Breast epithelium (tissue), 4 donors: ENCODE results near the gene HAUS6. TPM values are rescaled to one million over a fixed set of nuclear protein-coding genes. Genes with fewer than 3 reads are reported as not detected.

ENCODE experiments used
- DNase-seq, 2 donors: peaks; one replicate each; pipeline ENCODE4 v3.0.0-alpha.2; 2019; ENCODE audit warnings: low spot score in 2 of 2
- H3K27ac ChIP-seq, 2 donors: fragments of 200-600 bp; sonication (generic) in 1 of 2; one replicate each; pipeline ENCODE4 v1.5.1; 2016 to 2019; ENCODE audit warnings: mild to moderate bottlenecking in 1 of 2
- H3K27me3 ChIP-seq, 2 donors: fragments of 200-600 bp; sonication (generic) in 1 of 2; one replicate each; pipeline versions ENCODE4 v1.5.1 to v1.6.0; 2017 to 2019; ENCODE audit warnings: control low read depth in 1 of 2, mild to moderate bottlenecking in 1 of 2
- H3K36me3 ChIP-seq: fragments of 200-600 bp; one replicate; pipeline ENCODE4 v1.5.1; 2019
- H3K4me1 ChIP-seq, 2 donors: fragments of 200-600 bp; sonication (generic); one replicate each; pipeline ENCODE4 v1.5.1; 2016 to 2019; ENCODE audit warnings: control low read depth in 1 of 2
- H3K4me3 ChIP-seq, 3 donors: fragments of 200-600 bp; sonication (generic); 1 replicate in 2 of 3; 2 replicates in 1 of 3; pipeline ENCODE4 v1.5.1; 2016 to 2019; ENCODE audit warnings: mild to moderate bottlenecking in 3 of 3, moderate library complexity in 2 of 3
- H3K9me3 ChIP-seq, 2 donors: fragments of 200-600 bp; sonication (generic) in 1 of 2; one replicate each; pipeline ENCODE4 v1.5.1; 2016 to 2019; ENCODE audit warnings: control low read depth in 1 of 2
- CTCF ChIP-seq, 3 donors: fragments of 450-650 bp; IDR thresholded peaks; one replicate each; pipeline ENCODE4 v1.5.1; 2016 to 2017; ENCODE audit warnings: antibody characterized with exemption in 3 of 3, mild to moderate bottlenecking in 3 of 3, moderate library complexity in 3 of 3
- POLR2A ChIP-seq: fragments of 450-650 bp; IDR thresholded peaks from one replicate; pipeline ENCODE4 v1.6.1; 2016; ENCODE audit warnings: antibody characterized with exemption, mild to moderate bottlenecking, moderate library complexity
- POLR2AphosphoS5 ChIP-seq, 3 donors: sonication (generic); formaldehyde crosslinking; IDR thresholded peaks; one replicate each; pipeline ENCODE4 v1.6.1; 2017; ENCODE audit warnings: antibody characterized with exemption in 3 of 3
- intact Hi-C: fragments of 100-400 bp; cut with DNase I; formaldehyde crosslinking; loops from one replicate; pipeline ENCODE4 v1.15.1; 2023; ENCODE audit warnings: low total_unique reads
- total RNA-seq, 3 donors: library from RNA; depleted of rRNA; stranded (reverse); fragments of >200 nt; gene quantifications; one replicate each; pipeline ENCODE4 v1.1.0, GENCODE V29; 2016

HAUS6 gene
- total RNA-seq, 3 donors from 2014 or later = 8.5 to 14.0 (median 10.5) TPM

- Histone ChIP-seq H3K9me3 (no peaks in the 10 kb centered on the region), H3K27ac (no peak overlapping the region), H3K4me1 (no peaks in the 10 kb centered on the region), H3K4me3 (no peak overlapping the region), H3K36me3 (no peaks in the 10 kb centered on the region), H3K27me3 (no peaks in the 10 kb centered on the region)
- no peak for TF ChIP-seq CTCF (IDR thresholded peaks at IDR 0.05)
- no peak for TF ChIP-seq POLR2AphosphoS5 (IDR thresholded peaks at IDR 0.05)
- no peak for TF ChIP-seq POLR2A
- intact Hi-C loops = no loop called here
- DNase-seq = no peak
Observed at GRCh38 chr9:19009391-19009965, 93.2 kb downstream of the HAUS6 start.

Other genes starting within 250 kb of the HAUS6 start
- under 1 TPM in 2 of 3 donors, not detected in 1; 0.16 to 0.29 TPM for gene SAXO1, start 69.7 kb downstream of the HAUS6 start, total RNA-seq
- 10 to 100 TPM; 39.1 to 48.6 (median 43.6) TPM for gene RRAGA, start 53.5 kb downstream of the HAUS6 start, total RNA-seq
- gene PLIN2, start 24.6 kb upstream of the HAUS6 start, total RNA-seq = 1,000 to 10,000 TPM in 2 of 3 donors, 100 to 1,000 TPM in 1; 258 to 1,598 (median 1,157) TPM
- 100 to 1,000 TPM; 146 to 158 (median 148) TPM for gene DENND4C, start 127.8 kb upstream of the HAUS6 start, total RNA-seq